HFFc6 (cell line): ENCODE measurements around the gene BTK. TPM values are rescaled to one million over a fixed set of nuclear protein-coding genes. Genes with fewer than 3 reads are reported as not detected.

Source experiments
- DNase-seq: peaks from one replicate; pipeline ENCODE4 v3.0.0-alpha.2; 2018
- H3K27ac Mint-ChIP-seq: 2 replicates; pipeline ENCODE4 v1.8.0; 2020; ENCODE audit warnings: mild to moderate bottlenecking, mixed read lengths
- H3K27me3 Mint-ChIP-seq: 2 replicates; pipeline ENCODE4 v1.8.0; 2021; ENCODE audit warnings: mild to moderate bottlenecking, moderate library complexity, mixed read lengths; ENCODE audit not compliant: insufficient read depth
- H3K36me3 Mint-ChIP-seq: 2 replicates; pipeline ENCODE4 v1.8.0; 2021; ENCODE audit warnings: low read depth, mixed read lengths
- H3K4me1 Mint-ChIP-seq: 2 replicates; pipeline ENCODE4 v1.8.0; 2020; ENCODE audit warnings: low read depth, mixed read lengths
- H3K4me3 Mint-ChIP-seq: 2 replicates; pipeline ENCODE4 v1.8.0; 2020; ENCODE audit warnings: mild to moderate bottlenecking, moderate library complexity, mixed read lengths
- H3K9me3 Mint-ChIP-seq: 2 replicates; pipeline ENCODE4 v1.8.0; 2020; ENCODE audit warnings: mild to moderate bottlenecking, mixed read lengths
- CTCF ChIP-seq: fragments of 200-600 bp; sonication (generic); IDR thresholded peaks from 2 replicates; pipeline ENCODE4 v1.5.0; 2021; ENCODE audit warnings: antibody characterized with exemption, mild to moderate bottlenecking
- total RNA-seq, 6 experiments: library from RNA; stranded (reverse); fragmentation: NEBNext Ultra II Directional; extraction: Animal tissue kit (Norgen Biotek cat#: 25700); gene quantifications; 2 replicates in 1 of 6; 3 replicates in 5 of 6; pipeline ENCODE4 v1.2.3, GENCODE V29; 2021

BTK gene
- total RNA-seq, 6 experiments from 2014 or later: not detected

GRCh38 chrX:101385026-101385684 is 836 bp downstream of the BTK start:
- Mint-ChIP-seq H3K27ac (no peak overlapping the region), H3K4me3 (no peak overlapping the region), H3K4me1 (no peaks in the 10 kb centered on the region; the same call in 1 of the 2 replicates), H3K36me3 (no peaks in the 10 kb centered on the region), H3K9me3 (no peaks in the 10 kb centered on the region), H3K27me3 (peaks cover 14% of the 10 kb centered on the region)
- TF ChIP-seq CTCF: no peak
- no peak for DNase-seq

GRCh38 chrX:101383679-101384205 is 2.2 kb downstream of the BTK start:
- no peaks in the 10 kb centered on the region for H3K36me3 Mint-ChIP-seq
- TF ChIP-seq CTCF: no peak
- no peak overlapping the region for H3K4me3 Mint-ChIP-seq
- H3K27ac Mint-ChIP-seq: no peak overlapping the region
- no peaks in the 10 kb centered on the region for H3K4me1 Mint-ChIP-seq
- H3K9me3 Mint-ChIP-seq: no peaks in the 10 kb centered on the region
- DNase-seq: no peak
- peaks cover 14% of the 10 kb centered on the region for H3K27me3 Mint-ChIP-seq

- TF ChIP-seq CTCF: no peak
- H3K27me3 Mint-ChIP-seq: peaks cover 2% of the 10 kb centered on the region; the same call in 1 of the 2 replicates
- DNase-seq: no peak
- no peaks in the 10 kb centered on the region for H3K9me3 Mint-ChIP-seq
- no peak overlapping the region for H3K27ac Mint-ChIP-seq
- no peak overlapping the region for H3K4me3 Mint-ChIP-seq
- H3K4me1 Mint-ChIP-seq: no peaks in the 10 kb centered on the region
- H3K36me3 Mint-ChIP-seq: no peaks in the 10 kb centered on the region
These were observed 8.4 kb downstream of the BTK start for GRCh38 chrX:101377547-101377946.

GRCh38 chrX:101370888-101371504 is 15.0 kb downstream of the BTK start:
- no peak for DNase-seq
- Mint-ChIP-seq H3K36me3 (no peaks in the 10 kb centered on the region), H3K27ac (no peak overlapping the region), H3K4me3 (no peak overlapping the region), H3K27me3 (peaks cover 7% of the 10 kb centered on the region), H3K4me1 (no peaks in the 10 kb centered on the region), H3K9me3 (no peaks in the 10 kb centered on the region)
- TF ChIP-seq CTCF: no peak

- Mint-ChIP-seq H3K4me3 (no peak overlapping the region), H3K9me3 (no peaks in the 10 kb centered on the region), H3K4me1 (no peaks in the 10 kb centered on the region), H3K36me3 (no peaks in the 10 kb centered on the region), H3K27ac (no peak overlapping the region), H3K27me3 (peaks cover 10% of the 10 kb centered on the region)
- TF ChIP-seq CTCF: no peak
- no peak for DNase-seq
These were observed 16.3 kb downstream of the BTK start for GRCh38 chrX:101369687-101370086.
